T-helper 1 cell treated with Interleukin-12 subunit alpha and Interleukin-12 subunit beta and Interleukin-4 antibody, amounts not matched to agents 30 ng/mL and 1 ng/mL, for 36 hours (primary cell): Measurements from ENCODE around the gene MARCHF10. TPM values are rescaled to one million over a fixed set of nuclear protein-coding genes. Genes with fewer than 3 reads are reported as not detected.

Source experiments
- intact Hi-C: fragments of 100-400 bp; cut with micrococcal nuclease; formaldehyde crosslinking; loops from one replicate; pipeline ENCODE4 v1.15.1; 2024
- total RNA-seq: library from RNA; stranded (reverse); gene quantifications from 2 replicates; pipeline ENCODE4 v1.2.3, GENCODE V29; 2022

Gene MARCHF10
- total RNA-seq, 1 donor from 2014 or later: not detected

DNA sequence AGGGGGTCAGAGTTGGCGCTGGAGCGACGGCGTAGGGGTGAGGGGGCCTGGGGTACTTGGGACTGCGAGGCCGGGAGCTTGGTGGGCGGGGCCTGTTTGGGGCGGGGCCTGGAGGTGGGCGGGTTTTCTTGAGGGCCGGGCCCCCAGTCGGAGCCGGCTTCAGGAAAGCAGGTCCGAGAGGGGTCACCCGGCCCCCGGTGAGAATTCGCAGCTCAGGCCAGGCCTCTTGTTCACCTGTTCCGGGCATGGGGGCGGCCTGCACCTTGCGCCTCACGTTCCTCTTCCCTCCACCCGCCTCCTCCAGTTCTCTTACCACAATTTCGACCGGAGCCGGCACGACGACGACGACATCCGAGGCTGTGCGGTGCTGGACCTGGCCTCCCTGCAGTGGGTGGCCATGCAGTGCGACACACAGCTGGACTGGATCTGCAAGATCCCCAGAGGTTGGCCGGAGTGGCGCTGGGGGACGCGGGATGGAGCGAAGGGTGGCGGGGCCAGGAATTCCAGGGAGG lies 128.2 kb downstream of the MARCHF10 start:
- intact Hi-C loops: no loop called here

DNA sequence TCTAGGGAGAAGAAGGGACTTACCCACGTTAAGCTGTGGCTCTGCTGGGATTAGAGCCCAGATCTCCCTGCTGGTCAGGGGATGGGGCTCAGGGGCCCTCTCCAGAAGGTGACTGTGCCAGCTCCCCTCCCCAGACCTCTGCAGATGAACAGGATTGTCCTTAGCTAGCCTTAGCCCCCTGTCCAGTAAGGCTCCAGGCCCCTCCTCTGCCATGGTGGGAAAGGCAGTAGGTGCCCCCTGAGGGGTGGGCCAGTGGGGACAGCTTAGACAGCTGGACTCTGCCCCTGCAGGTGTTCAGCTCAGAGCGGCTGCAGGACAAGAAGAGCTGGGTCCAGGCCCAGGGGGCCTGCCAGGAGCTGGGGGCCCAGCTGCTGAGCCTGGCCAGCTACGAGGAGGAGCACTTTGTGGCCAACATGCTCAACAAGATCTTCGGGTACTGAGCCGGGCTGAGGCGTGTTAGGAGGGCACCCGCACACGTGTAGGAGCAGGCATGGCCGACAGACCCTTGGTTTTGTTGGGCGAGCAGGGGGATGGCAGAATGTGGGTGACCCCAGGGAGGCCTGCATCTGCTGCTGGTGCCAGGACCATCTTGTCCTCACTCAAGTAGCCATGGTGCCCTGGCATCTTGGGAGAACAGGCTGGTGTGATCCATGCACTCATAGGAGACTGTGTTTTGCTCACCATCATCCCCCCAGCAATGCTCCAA lies 129.7 kb downstream of the MARCHF10 start:
- intact Hi-C loops: no loop called here

DNA sequence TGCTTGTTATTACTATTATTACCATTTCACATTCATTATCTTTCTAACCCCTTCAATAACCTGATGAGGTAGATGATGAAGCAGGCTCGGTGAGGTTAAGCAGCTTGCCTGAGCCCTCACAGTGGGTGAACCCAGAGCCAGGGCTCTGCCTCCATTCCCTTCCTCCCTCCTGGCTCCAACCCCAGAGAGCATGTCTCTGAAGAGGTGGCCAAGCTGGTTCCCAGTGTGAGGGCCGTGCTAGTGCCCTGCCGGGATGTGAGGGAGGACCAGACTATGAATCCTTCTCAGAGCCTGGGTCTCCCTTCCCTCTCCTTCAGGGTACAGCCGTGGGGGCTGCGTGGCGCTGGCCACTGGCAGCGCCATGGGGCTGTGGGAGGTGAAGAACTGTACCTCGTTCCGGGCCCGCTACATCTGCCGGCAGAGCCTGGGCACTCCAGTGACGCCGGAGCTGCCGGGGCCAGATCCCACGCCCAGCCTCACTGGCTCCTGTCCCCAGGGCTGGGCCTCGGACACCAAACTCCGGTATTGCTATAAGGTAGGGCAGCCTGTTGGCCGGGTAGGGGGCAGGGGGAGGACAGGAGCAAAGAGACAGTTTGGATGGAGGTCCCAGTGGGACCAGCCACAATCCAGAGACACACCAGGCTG lies 131.0 kb downstream of the MARCHF10 start:
- intact Hi-C loops: no loop called here

DNA sequence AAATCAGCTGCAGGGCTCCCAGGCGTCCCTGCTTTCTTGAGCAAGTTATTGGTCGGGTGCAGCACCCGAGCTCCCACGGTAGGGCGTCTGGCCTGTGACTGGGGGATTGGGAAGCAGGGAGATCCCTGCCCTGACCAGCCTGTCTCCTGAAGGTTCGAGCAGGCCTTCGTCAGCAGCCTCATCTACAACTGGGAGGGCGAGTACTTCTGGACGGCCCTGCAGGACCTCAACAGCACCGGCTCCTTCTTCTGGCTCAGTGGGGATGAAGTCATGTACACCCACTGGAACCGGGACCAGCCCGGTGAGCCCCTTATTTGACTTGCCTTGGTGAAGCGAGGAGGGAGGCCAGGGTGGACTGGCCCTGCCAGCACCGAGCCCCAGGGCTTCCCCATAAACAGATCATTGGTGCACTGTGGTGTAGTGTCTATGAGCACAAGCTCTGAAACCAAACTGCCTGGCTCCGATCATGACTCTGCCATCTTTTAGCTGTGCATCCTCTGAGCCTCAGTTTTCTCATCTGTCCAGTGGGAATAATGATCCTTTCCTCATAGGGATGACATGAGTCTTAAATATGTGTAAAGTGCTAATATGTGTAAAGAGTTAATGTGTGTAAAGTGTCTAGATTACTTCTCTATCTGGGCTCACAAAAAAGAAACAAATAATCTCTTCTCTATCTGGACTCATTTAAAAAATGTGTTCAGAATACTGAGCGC lies 131.7 kb downstream of the MARCHF10 start:
- intact Hi-C loops: no loop called here

DNA sequence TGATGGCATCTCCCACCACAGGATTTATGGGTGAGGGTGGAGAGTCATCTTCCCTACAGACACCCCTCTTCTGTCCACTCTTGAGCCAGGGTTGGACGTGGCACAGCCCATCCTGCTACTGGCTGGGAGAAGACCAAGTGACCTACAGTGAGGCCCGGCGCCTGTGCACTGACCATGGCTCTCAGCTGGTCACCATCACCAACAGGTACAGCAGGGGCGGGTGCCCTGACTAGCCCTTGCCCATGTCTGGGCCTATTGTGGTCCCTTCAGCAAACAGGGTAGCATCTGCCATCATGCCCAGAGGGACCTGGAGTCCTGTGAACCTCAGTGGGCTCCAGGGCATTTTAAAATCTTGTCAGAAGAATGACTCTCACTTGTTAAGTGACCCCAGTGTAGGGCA lies 132.4 kb downstream of the MARCHF10 start:
- intact Hi-C loops: no loop called here

DNA sequence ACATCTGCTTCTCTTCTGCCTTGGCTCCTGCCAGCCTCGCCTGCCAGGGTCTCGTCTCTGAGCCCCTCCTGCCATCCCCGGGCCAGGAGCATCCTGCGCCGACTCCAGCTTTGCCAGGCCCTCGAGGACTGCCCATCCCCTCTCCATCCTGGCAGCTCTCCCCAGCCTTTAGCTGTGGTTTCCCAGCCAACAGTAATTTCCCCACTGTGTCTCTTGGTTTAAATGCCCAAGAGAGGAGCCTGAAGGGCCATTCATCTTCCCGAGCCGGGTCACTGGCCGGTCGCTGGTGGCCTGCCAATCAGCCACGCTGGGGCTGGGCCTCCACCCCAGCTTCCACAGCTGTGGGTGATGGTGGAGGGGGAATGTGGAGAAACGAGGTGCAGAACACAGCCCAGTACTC lies 132.9 kb downstream of the MARCHF10 start:
- intact Hi-C loops: no loop called here

DNA sequence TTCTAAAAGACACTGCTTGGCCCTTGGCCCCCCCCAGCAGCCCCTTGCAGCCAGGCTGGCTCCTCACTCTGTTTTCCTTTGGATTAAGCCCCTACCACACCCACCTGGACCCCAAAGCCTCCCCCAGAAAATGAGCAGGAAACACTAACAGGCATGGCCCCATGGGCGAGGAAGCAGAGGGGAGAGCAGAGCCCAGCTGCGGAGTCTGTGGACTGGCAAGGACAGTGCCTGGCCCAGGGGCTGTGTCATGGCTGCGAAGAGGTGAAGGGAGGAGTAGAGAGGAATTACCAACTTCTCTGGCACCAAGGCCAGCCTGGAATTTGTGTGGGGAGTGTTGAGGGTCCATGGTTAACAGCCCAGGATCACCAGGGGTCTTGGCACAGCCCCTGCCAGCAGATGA lies 133.3 kb downstream of the MARCHF10 start:
- intact Hi-C loops: no loop called here

DNA sequence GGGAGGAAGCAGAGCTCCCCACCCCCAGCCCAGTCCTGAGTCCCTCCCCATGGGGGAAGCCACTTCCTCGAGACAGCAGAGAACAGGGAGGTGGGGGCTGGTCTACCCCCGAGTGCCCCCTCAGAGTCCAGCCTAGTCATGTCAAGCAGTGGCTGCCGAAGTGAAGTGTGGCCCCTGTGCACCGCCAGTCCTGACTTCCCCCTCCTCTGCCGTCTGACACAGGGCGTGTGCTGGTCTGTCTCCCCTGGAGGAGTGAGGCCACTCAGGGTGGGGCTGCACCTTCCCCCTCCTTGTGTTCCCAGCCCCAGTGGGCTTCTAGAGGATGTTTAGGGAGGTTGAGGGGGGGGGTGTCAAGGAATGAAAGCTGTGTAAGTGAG lies 133.8 kb downstream of the MARCHF10 start:
- intact Hi-C loops: no loop called here

DNA sequence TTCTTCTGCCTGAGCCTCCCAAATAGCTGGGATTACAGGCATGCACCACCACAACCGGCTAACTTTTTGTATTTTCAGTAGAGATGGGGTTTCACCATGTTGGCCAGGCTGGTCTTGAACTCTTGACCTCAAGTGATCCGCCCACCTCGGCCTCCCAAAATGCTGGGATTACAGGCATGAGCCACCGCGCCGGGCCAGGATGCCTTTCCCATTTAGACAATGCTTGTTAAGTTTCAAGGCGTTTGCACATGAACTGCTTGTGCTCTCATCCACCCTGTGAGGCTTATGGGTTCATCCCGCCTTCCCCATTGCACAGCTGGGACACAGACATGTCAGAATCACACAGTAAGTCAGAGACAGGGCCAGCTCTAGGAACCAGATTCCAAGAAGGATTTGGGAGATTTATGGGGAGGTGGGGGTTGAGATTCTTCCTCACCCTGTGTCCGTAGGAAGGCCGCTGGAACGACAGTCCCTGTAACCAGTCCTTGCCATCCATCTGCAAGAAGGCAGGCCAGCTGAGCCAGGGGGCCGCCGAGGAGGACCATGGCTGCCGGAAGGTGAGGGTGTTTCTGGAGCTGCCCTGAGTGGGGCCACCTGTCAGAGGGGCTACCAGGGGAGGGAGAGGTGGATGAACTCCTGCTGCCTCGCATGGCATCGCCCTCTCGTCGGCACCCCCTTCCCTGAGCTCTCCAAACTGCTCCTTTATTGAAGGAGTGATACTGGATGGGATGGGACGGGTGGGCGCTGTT lies 134.3 kb downstream of the MARCHF10 start:
- intact Hi-C loops: no loop called here

DNA sequence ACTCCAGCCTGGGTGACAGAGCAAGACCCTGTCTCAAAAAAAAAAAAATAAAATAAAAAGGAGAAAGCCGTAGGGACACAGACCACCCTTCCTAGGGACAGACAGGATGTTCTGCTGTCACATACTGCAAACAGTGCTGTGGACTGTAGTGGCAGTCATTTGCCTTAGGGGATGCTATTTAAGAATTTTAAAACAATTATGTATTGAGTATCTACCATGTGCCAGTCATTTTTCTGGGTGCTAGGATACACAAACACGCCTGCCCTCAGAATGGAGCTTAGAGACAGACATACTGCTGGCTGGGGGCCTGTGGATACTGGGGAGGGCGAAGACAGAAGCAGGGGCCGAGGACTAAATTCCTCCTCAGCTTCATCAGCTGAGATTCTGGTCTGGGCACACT lies 135.2 kb downstream of the MARCHF10 start:
- intact Hi-C loops: loop anchor here (1.0 kb wide), 2 partner anchors 295 to 733 kb away; no protein-coding TSS in a partner anchor

DNA sequence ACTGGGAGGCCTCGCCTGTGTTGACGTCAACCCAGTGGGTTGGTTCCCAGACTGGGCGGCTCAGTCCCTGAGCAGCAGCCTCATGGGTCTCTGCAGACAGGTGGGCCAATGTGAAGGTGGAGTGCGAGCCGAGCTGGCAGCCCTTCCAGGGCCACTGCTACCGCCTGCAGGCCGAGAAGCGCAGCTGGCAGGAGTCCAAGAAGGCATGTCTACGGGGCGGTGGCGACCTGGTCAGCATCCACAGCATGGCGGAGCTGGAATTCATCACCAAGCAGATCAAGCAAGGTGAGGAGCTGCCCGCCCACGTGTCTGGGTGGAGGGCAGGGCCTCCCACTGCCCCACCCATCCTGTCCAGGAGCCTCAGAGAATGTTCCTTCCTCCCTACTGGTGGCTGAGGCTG lies 136.6 kb downstream of the MARCHF10 start:
- intact Hi-C loops: no loop called here

DNA sequence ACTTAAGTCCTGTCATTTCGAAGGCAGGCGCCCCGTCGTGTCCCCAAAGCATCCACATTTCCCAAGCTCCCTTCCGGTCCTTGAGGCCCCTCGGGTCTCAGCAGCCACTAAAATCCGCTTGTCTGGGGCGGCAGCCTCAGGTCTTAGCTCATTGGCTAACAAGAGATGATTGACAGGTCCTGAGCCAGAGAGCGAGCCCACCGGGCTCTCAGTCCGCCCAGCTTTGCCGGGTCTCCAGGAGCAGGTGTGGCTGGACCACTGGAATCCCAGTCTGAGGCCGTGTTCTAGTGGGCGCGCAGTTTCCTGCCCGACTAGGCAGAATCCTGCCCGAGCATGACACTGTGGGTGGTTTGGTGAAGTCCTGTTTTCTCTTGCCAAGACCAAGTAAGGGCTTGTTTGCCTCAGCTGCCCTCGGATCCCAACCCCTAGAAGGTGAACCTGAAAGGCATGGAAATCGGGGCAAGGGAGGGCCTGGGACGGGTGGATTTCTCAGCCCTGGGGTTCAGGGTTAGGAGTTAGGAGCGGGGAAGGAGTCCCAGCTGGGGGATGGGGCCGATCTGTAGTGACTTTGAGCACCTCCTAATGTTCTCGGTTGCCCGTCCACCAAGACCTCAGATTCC lies 137.8 kb downstream of the MARCHF10 start:
- intact Hi-C loops: no loop called here

DNA sequence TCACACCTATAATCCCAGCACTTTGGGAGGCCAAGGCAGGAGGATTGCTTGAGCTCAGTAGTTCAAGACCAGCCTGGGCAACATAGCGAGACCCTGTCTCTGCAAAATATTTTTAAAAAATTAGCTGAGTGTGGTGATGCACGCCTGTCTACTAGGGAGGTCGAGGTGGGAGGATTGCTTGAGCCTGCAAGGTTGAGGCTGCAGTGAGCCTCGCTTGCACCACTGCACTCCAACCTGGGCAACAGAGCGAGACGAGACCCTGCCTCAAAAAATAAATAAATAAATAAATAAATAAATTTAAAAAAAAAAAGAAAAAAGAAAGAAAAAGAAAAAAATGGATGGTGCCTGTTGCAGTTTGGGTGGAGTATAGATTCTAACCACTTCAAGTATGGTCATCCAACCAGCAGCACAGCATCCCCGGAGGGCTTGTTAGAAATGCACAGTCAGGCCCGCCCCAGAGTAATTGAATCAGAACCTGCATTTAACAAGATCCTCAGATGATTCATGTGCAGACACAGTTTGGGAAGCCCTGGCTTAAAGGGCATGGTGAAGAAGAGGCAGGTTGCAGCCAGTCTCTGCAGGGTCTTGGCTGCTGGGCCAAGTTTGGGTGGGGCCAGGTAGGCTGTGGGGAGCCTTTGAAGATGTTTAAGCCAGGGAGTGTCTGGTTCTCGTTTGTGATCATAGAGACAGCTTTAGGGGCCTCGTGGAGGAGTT lies 139.9 kb downstream of the MARCHF10 start:
- intact Hi-C loops: no loop called here

DNA sequence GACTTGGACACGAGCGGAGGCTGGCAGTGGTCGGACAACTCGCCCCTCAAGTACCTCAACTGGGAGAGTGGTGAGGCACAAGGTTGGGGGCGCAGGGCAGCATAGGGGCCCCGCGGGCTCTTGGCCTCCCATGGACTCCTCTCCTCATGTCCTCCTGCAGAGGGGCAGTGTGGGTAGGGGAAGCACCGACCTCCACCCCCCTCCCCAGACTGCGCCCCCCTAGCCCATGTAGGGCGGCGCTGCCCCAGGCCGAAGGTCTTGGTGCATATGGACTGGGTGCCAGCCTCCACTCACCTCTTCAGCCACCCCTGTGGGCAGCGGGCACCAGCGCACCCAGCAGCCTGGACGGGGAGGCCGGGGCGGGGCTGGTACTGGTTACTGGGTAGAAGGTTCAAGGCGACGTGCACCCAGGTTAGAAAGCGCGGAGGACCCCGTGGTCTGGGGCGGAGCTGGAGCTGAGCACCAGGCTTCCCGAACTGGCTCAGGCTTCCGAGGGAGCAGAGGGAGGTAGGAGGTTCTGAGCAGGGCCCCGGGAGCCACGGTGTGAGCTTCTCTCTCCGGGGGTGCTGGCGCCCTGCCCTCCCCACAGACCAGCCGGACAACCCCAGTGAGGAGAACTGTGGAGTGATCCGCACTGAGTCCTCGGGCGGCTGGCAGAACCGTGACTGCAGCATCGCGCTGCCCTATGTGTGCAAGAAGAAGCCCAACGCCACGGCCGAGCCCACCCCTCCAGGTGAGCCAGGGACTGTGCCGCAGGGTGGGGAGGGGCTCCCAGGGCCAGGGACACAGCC lies 141.1 kb downstream of the MARCHF10 start:
- intact Hi-C loops: no loop called here

DNA sequence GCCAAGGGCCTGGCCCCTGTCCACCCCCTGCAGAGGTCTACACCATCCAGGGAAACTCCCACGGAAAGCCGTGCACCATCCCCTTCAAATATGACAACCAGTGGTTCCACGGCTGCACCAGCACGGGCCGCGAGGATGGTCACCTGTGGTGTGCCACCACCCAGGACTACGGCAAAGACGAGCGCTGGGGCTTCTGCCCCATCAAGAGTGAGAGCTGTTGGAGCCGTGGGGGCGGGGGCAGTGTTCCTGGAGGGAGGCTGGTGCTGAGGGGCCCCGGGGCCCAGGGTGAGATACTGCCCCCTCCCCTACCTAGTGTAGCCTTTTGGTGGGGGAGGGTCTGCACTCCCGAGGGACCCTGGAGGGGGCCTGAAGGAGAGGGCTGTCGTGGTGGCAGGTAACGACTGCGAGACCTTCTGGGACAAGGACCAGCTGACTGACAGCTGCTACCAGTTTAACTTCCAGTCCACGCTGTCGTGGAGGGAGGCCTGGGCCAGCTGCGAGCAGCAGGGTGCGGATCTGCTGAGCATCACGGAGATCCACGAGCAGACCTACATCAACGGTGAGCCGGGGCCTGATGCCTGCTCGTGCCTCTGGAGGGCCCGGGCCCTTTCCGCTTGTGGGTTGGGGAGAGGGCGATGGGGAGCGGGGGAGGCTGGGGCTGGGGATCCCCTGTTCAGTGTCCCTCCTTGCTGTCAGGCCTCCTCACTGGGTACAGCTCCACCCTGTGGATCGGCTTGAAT lies 141.9 kb downstream of the MARCHF10 start:
- intact Hi-C loops: no loop called here

DNA sequence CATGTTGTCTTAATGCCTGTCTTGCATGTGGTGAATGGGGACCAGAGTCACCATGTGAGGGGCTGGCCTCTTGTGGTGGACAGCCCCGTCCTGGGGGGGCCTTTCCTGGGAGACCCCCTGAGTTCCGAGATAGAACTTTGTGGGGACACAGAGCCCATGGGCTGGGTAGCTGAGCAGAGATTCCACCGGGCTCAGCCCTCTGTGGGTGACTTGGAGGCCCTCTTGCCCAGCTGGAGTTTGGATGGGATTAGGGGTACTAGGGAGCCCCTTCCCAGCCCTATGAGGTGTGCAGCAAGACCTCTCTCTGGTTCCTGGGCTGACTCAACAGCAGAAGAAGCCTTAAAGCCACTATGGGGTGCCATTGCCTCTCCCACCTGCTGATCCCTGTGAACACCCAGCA lies 142.5 kb downstream of the MARCHF10 start:
- intact Hi-C loops: no loop called here

DNA sequence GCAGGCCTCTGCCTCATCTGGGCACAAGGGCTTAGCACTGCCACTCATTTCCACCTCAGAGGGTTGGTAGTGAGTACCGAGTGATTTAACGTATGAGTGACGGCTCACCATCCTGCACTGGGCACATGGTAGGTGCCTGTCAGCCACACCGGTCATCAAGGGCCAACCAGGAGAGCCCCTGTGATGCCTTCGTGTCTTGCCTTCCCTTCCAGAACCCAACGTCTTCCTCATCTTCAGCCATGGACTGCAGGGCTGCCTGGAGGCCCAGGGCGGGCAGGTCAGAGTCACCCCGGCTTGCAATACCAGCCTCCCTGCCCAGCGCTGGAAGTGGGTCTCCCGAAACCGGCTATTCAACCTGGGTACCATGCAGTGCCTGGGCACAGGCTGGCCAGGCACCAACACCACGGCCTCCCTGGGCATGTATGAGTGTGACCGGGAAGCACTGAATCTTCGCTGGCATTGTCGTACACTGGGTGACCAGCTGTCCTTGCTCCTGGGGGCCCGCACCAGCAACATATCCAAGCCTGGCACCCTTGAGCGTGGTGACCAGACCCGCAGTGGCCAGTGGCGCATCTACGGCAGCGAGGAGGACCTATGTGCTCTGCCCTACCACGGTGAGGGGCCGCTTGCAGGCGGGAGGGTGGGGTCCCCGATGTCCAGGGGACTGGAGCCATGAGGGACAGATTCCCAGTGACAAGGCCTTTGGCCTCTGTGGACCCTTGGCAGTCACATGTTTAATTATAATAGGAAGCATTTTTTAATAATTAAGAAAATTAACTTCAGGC lies 143.6 kb downstream of the MARCHF10 start:
- intact Hi-C loops: no loop called here

DNA sequence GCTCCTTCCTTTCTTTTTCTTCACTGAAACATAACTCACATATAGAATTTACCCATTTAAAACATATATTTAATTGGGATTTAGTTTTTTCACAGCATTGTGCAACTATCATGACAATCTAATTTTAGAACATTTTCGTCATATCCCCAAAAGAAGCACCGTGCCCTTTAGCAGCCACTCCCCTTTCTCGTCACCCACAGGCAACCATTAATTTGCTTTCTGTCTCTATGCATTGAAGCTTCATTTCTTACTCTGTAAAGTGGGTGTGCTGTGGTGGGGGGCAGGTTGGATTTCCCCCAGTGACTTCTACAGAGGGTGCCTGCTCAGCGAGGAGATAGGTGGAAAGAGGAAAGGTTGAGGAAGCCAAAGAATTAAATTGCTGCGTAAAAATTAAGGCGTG lies 144.8 kb downstream of the MARCHF10 start:
- intact Hi-C loops: no loop called here
